GM12878 (cell line): Measurements from ENCODE around the gene ANGPTL2. TPM values are rescaled to one million over a fixed set of nuclear protein-coding genes. Genes with fewer than 3 reads are reported as not detected.
A peak's percentile ranks its signal among the peaks of the same experiment; 100 is the strongest.

Source experiments
- ATF3 ChIP-seq: IDR thresholded peaks from 2 replicates; pipeline ENCODE4 v1.6.1; 2011; ENCODE audit warnings: low read depth, mild to moderate bottlenecking, low read length, moderate library complexity, borderline replicate concordance; ENCODE audit errors: extremely low read depth
- ATF7 ChIP-seq: fragments of 450-650 bp; IDR thresholded peaks from 2 replicates; pipeline ENCODE4 v1.6.1; 2016; ENCODE audit warnings: low read depth, mild to moderate bottlenecking
- BRCA1 ChIP-seq: IDR thresholded peaks from 2 replicates; pipeline ENCODE4 v1.6.1; 2011; ENCODE audit warnings: low read depth, low read length, improper control_type of control experiment
- CBFB ChIP-seq: IDR thresholded peaks from 2 replicates; pipeline ENCODE4 v1.6.1; 2016; ENCODE audit warnings: antibody characterized with exemption, low read depth
- CBX3 ChIP-seq: fragments of 200-600 bp; sonication (generic); IDR thresholded peaks from 2 replicates; pipeline ENCODE4 v1.6.1; 2016; ENCODE audit warnings: low read depth, borderline replicate concordance
- CEBPB ChIP-seq, 2 experiments: fragments of 150-350 bp in 1 of 2; IDR thresholded peaks; 2 replicates each; pipeline ENCODE4 v1.6.1; 2012 to 2014; ENCODE audit warnings: low read depth in 2 of 2, low read length in 2 of 2, borderline replicate concordance in 1 of 2, inconsistent platforms in 1 of 2
- ETV6 ChIP-seq, 2 experiments: fragments of 450-650 bp in 1 of 2; IDR thresholded peaks in 1 of 2; conservative IDR thresholded peaks in 1 of 2; 2 replicates each; pipeline ENCODE4 v1.6.1; 2014; ENCODE audit warnings: antibody characterized with exemption in 1 of 2, borderline replicate concordance in 1 of 2, low read depth in 1 of 2, mild to moderate bottlenecking in 1 of 2, moderate library complexity in 1 of 2
- EZH2 ChIP-seq: IDR thresholded peaks from 2 replicates; pipeline ENCODE4 v1.6.1; 2012; ENCODE audit warnings: low read depth, mild to moderate bottlenecking, control low read depth, inconsistent platforms, low read length, borderline replicate concordance; ENCODE audit not compliant: control insufficient read depth
- FOXK2 ChIP-seq: fragments of 450-650 bp; IDR thresholded peaks from 2 replicates; pipeline ENCODE4 v1.6.1; 2017; ENCODE audit warnings: mild to moderate bottlenecking, moderate library complexity
- HCFC1 ChIP-seq: fragments of 150-350 bp; IDR thresholded peaks from 2 replicates; pipeline ENCODE4 v1.6.1; 2014; ENCODE audit warnings: low read length
- HDAC2 ChIP-seq: fragments of 200-600 bp; sonication (generic); IDR thresholded peaks from 2 replicates; pipeline ENCODE4 v1.6.1; 2017
- IRF3 ChIP-seq: fragments of 450-650 bp; IDR thresholded peaks from 2 replicates; pipeline ENCODE4 v1.6.1; 2014; ENCODE audit warnings: mild to moderate bottlenecking
- IRF5 ChIP-seq: fragments of 450-650 bp; IDR thresholded peaks from 2 replicates; pipeline ENCODE4 v1.6.1; 2017; ENCODE audit warnings: borderline replicate concordance
- JUND ChIP-seq: IDR thresholded peaks from 2 replicates; pipeline ENCODE4 v1.6.1; 2012; ENCODE audit warnings: low read depth, mild to moderate bottlenecking, low read length, improper control_type of control experiment, moderate library complexity
- MEF2B ChIP-seq: fragments of 450-650 bp; IDR thresholded peaks from 2 replicates; pipeline ENCODE4 v1.6.1; 2018; ENCODE audit warnings: mild to moderate bottlenecking, moderate library complexity; ENCODE audit not compliant: partially characterized antibody, poor library complexity, severe bottlenecking
- MLLT1 ChIP-seq: fragments of 450-650 bp; IDR thresholded peaks from 2 replicates; pipeline ENCODE4 v1.6.1; 2016; ENCODE audit warnings: mild to moderate bottlenecking
- MXI1 ChIP-seq: fragments of 150-350 bp; IDR thresholded peaks from 2 replicates; pipeline ENCODE4 v1.6.1; 2011; ENCODE audit warnings: low read depth, mild to moderate bottlenecking, inconsistent platforms, low read length, improper control_type of control experiment
- MYB ChIP-seq: fragments of 150-350 bp; IDR thresholded peaks from 2 replicates; pipeline ENCODE4 v1.6.1; 2014; ENCODE audit warnings: mild to moderate bottlenecking, low read depth, low read length, borderline replicate concordance
- NBN ChIP-seq: fragments of 450-650 bp; IDR thresholded peaks from 2 replicates; pipeline ENCODE4 v1.6.1; 2016
- POLR2A ChIP-seq: IDR thresholded peaks from 2 replicates; pipeline ENCODE4 v1.6.1; 2011; ENCODE audit warnings: low read depth, mild to moderate bottlenecking, low read length
- RBBP5 ChIP-seq: fragments of 200-600 bp; sonication (generic); conservative IDR thresholded peaks from 2 replicates; pipeline ENCODE4 v1.6.1; 2016
- RELA ChIP-seq: fragments of 450-650 bp; IDR thresholded peaks from 2 replicates; pipeline ENCODE4 v1.8.0; 2014; ENCODE audit warnings: borderline replicate concordance; ENCODE audit not compliant: partially characterized antibody
- RELB ChIP-seq: fragments of 450-650 bp; IDR thresholded peaks from 2 replicates; pipeline ENCODE4 v1.6.1; 2017; ENCODE audit warnings: low read depth, mild to moderate bottlenecking, moderate library complexity
- RFX5 ChIP-seq: IDR thresholded peaks from 2 replicates; pipeline ENCODE4 v1.6.1; 2011; ENCODE audit warnings: low read depth, low read length, improper control_type of control experiment
- SIN3A ChIP-seq: IDR thresholded peaks from 2 replicates; pipeline ENCODE4 v1.6.1; 2012; ENCODE audit warnings: low read depth, low read length, improper control_type of control experiment
- SMARCA5 ChIP-seq: fragments of 450-650 bp; IDR thresholded peaks from 2 replicates; pipeline ENCODE4 v1.6.1; 2017; ENCODE audit warnings: mild to moderate bottlenecking
- SMC3 ChIP-seq: IDR thresholded peaks from 2 replicates; pipeline ENCODE4 v1.6.1; 2011; ENCODE audit warnings: low read length, improper control_type of control experiment, borderline replicate concordance
- YBX1 ChIP-seq: fragments of 450-650 bp; IDR thresholded peaks from 2 replicates; pipeline ENCODE4 v1.6.1; 2016; ENCODE audit warnings: antibody characterized with exemption
- polyA plus RNA-seq, 11 experiments: library from polyadenylated mRNA; depleted of rRNA in 4 of 11; unstranded in 6 of 11; stranded (reverse) in 5 of 11; fragments of >200 nt; fragmentation: Nextera tagmentation in 4 of 11; fragmentation: Illumina TruSeq in 1 of 11; extraction: Ambion mirVana in 4 of 11; extraction: Trizol in 1 of 11; gene quantifications; 1 replicate in 1 of 11; 2 replicates in 10 of 11; pipeline versions ENCODE4 v1.2.1 to v1.2.3, GENCODE V29; 2011 to 2016; ENCODE audit warnings: inconsistent platforms in 2 of 11, missing spikeins in 2 of 11, low read depth in 1 of 11
- total RNA-seq, 4 experiments: library from RNA; depleted of rRNA in 3 of 4; stranded (reverse); fragments of >200 nt in 3 of 4; fragmentation: Illumina TruSeq in 1 of 4; extraction: Trizol in 1 of 4; gene quantifications; 2 replicates each; pipeline versions ENCODE4 v1.2.1 to v1.2.3, GENCODE V29; 2013 to 2021

ANGPTL2 gene
- total and polyA plus RNA-seq, 10 of the 15 experiments (the other 5 are each of a cell fraction or from before 2014, with no cell fraction given), result 0.13 to 2.6 (median 0.82) TPM; not detected in 1

GRCh38 chr9:127059765-127060361 is 62.6 kb downstream of the ANGPTL2 start (continued):
- TF ChIP-seq IRF3, result no peak
- peak; percentile 58 for TF ChIP-seq ATF7
- TF ChIP-seq SMARCA5, result no peak
- TF ChIP-seq IRF5, result no peak
- TF ChIP-seq SIN3A, result no peak
- TF ChIP-seq NBN, result no peak
- no peak; the same call in 1 of the 2 replicates for TF ChIP-seq SMC3
- no peak for TF ChIP-seq HCFC1
- TF ChIP-seq CBX3, result no peak
- TF ChIP-seq MLLT1, result peak; percentile 28; the same call in 1 of the 2 replicates
- no peak for TF ChIP-seq HDAC2
- peak; percentile 71; the same call in 1 of the 2 replicates for TF ChIP-seq RELB
- TF ChIP-seq ETV6 (conservative IDR thresholded peaks at IDR 0.05 in 1 of 2, IDR thresholded peaks at IDR 0.05 in 1 of 2; ENCODE audit: borderline replicate concordance in 1 of 2, low read depth in 1 of 2), result no peak
- no peak for TF ChIP-seq RELA
- no peak for TF ChIP-seq BRCA1
- no peak for TF ChIP-seq JUND
- no peak for TF ChIP-seq POLR2A
- no peak for TF ChIP-seq FOXK2
- no peak for TF ChIP-seq CBFB
- TF ChIP-seq ATF3, result no peak
- TF ChIP-seq RBBP5, result no peak
- TF ChIP-seq YBX1, result no peak
- TF ChIP-seq CEBPB (IDR thresholded peaks at IDR 0.05; ENCODE audit: borderline replicate concordance in 1 of 2, low read depth in 2 of 2, low read length in 2 of 2), result no peak
- no peak for TF ChIP-seq MXI1
- TF ChIP-seq MYB, result no peak
- TF ChIP-seq EZH2, result no peak
- TF ChIP-seq RFX5, result no peak
- peak; percentile 97 for TF ChIP-seq MEF2B
